Measurements from ENCODE around the gene GABBR2. TPM values are rescaled to one million over a fixed set of nuclear protein-coding genes. Genes with fewer than 3 reads are reported as not detected.

The GABBR2 gene
- total and polyA plus RNA-seq, 2 of the 8 experiments (the other 6 are each of a cell fraction or from before 2014, with no cell fraction given): 0.50 to 1.2 TPM

DNA sequence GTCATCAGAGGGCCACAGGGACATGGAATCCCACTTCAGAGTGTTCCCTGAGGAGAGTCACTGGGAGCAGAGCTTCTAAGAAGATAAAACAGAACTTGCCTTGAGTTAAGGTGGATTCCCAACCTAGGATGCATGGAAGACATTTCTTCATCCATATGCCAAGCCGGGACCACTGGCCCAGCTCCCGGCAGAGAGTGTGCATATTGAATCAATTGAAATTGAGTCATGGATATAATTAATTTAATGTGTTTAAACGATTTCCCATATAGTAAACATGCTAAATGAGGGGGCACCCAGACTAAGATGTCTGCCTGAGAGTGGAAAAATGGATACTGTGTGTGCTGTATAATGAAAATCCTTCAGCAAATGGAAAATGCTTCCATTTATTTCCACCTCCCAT is 258.9 kb downstream of the GABBR2 start (continued):
- TF ChIP-seq, protein P1, sequence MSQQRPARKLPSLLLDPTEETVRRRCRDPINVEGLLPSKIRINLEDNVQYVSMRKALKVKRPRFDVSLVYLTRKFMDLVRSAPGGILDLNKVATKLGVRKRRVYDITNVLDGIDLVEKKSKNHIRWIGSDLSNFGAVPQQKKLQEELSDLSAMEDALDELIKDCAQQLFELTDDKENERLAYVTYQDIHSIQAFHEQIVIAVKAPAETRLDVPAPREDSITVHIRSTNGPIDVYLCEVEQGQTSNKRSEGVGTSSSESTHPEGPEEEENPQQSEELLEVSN (IDR thresholded peaks at IDR 0.05): no peak
- TF ChIP-seq SIRT6 (IDR thresholded peaks at IDR 0.05; ENCODE audit: low read length): no peak
- TF ChIP-seq CREB1 (IDR thresholded peaks at IDR 0.05): no peak
- TF ChIP-seq TCF12 (IDR thresholded peaks at IDR 0.05; ENCODE audit: low read depth, low read length): no peak
- TF ChIP-seq PHF8 (conservative IDR thresholded peaks at IDR 0.05; ENCODE audit: low read depth, low read length): no peak
- no peak for TF ChIP-seq GABPA (IDR thresholded peaks at IDR 0.05; ENCODE audit: borderline replicate concordance, insufficient read depth, low read length)
- no peak for TF ChIP-seq GTF2F1 (IDR thresholded peaks at IDR 0.05; ENCODE audit: borderline replicate concordance, low read depth, low read length)

Data from H1 (cell line).